Caco-2 (cell line): Measurements from ENCODE around the gene TXNDC12. TPM values are rescaled to one million over a fixed set of nuclear protein-coding genes. Genes with fewer than 3 reads are reported as not detected.

ENCODE experiments used
- BruUV-seq: library from RNA; stranded (reverse); fragments of 400-500 nt; replicated peaks from 2 replicates; lab custom pipeline; 2021; lab: Mats Ljungman, UMichigan
- CTCF ChIA-PET: fragments of 300-600 bp; sonication (Branson Sonifier 250); formaldehyde crosslinking; loops from one replicate; lab custom pipeline; 2022; ENCODE audit warnings: antibody characterized with exemption; lab: Charles Lee
- POLR2A ChIA-PET: fragments of 300-600 bp; sonication (Branson Sonifier 250); formaldehyde crosslinking; loops from one replicate; lab custom pipeline; 2022; ENCODE audit warnings: antibody characterized with exemption; lab: Charles Lee
- DNase-seq, 2 experiments: peaks; one replicate each; pipeline versions ENCODE4 v3.0.0 to v3.0.0-alpha.2; 2020 to 2022
- H3K27me3 ChIP-seq: replicated peaks from 2 replicates; pipeline ENCODE4 v1.6.0; 2011; ENCODE audit warnings: low read length; ENCODE audit not compliant: control insufficient read depth, insufficient read depth
- H3K36me3 ChIP-seq: 2 replicates; pipeline ENCODE4 v1.5.1; 2011; ENCODE audit warnings: low read length; ENCODE audit not compliant: control insufficient read depth, insufficient read depth
- H3K4me1 ChIP-seq: fragments of 250-450 bp; sonication (Bioruptor Pico); 2 replicates; pipeline ENCODE4 v1.5.1; 2020; ENCODE audit warnings: mild to moderate bottlenecking
- H3K4me3 ChIP-seq: 2 replicates; pipeline ENCODE4 v1.5.1; 2011; ENCODE audit warnings: low read depth, mild to moderate bottlenecking, control low read depth, low read length
- H3K9me3 ChIP-seq: fragments of 250-450 bp; sonication (Bioruptor Pico); 2 replicates; pipeline ENCODE4 v1.5.1; 2020; ENCODE audit warnings: mild to moderate bottlenecking, moderate library complexity
- H3K27ac Mint-ChIP-seq: one replicate; pipeline ENCODE4 v1.8.0; 2022; ENCODE audit warnings: mixed read lengths; ENCODE audit not compliant: unreplicated experiment
- H3K27me3 Mint-ChIP-seq: one replicate; pipeline ENCODE4 v1.8.0; 2022; ENCODE audit warnings: mixed read lengths; ENCODE audit not compliant: insufficient read depth, unreplicated experiment
- H3K36me3 Mint-ChIP-seq: one replicate; pipeline ENCODE4 v1.8.0; 2022; ENCODE audit warnings: mild to moderate bottlenecking, mixed read lengths; ENCODE audit not compliant: insufficient read depth, unreplicated experiment
- H3K4me1 Mint-ChIP-seq: one replicate; pipeline ENCODE4 v1.8.0; 2022; ENCODE audit warnings: low read depth, mixed read lengths; ENCODE audit not compliant: unreplicated experiment
- H3K4me3 Mint-ChIP-seq: one replicate; pipeline ENCODE4 v1.8.0; 2022; ENCODE audit warnings: mild to moderate bottlenecking, moderate library complexity, mixed read lengths; ENCODE audit not compliant: unreplicated experiment
- H3K9me3 Mint-ChIP-seq: one replicate; pipeline ENCODE4 v1.8.0; 2022; ENCODE audit warnings: mixed read lengths; ENCODE audit not compliant: unreplicated experiment
- intact Hi-C: fragments of 100-400 bp; cut with micrococcal nuclease; formaldehyde crosslinking; loops from one replicate; pipeline ENCODE4 v1.10.0; 2022; ENCODE audit not compliant: unreplicated experiment
- total RNA-seq: library from RNA; stranded (reverse); gene quantifications from 2 replicates; pipeline ENCODE4 v1.2.3, GENCODE V29; 2022
- TF ChIP-seq, protein P1 (sequence below), 2 experiments: fragments of 200-600 bp in 1 of 2; IDR thresholded peaks; 1 replicate in 1 of 2; 2 replicates in 1 of 2; pipeline versions ENCODE4 v1.5.1 to v1.8.0; 2011 to 2022; ENCODE audit warnings: antibody characterized with exemption in 1 of 2, control low read depth in 1 of 2, inconsistent platforms in 1 of 2, low read depth in 1 of 2, low read length in 1 of 2, mild to moderate bottlenecking in 1 of 2, moderate library complexity in 1 of 2; ENCODE audit not compliant: insufficient read depth in 1 of 2, severe bottlenecking in 1 of 2, unreplicated experiment in 1 of 2

The TXNDC12 gene
- total RNA-seq, 1 experiment from 2014 or later, result 61.1 TPM

GRCh38 chr1:52056937-52057231 is 1.9 kb upstream of the TXNDC12 start:
- ChIA-PET POLR2A (no interaction called here), CTCF (no interaction called here)
- peaks cover 2% of the 10 kb centered on the region for H3K36me3 ChIP-seq
- peak overlapping the region; percentile 58 for H3K4me3 ChIP-seq
- peaks cover 14% of the 10 kb centered on the region for H3K4me1 Mint-ChIP-seq
- TF ChIP-seq, protein P1, sequence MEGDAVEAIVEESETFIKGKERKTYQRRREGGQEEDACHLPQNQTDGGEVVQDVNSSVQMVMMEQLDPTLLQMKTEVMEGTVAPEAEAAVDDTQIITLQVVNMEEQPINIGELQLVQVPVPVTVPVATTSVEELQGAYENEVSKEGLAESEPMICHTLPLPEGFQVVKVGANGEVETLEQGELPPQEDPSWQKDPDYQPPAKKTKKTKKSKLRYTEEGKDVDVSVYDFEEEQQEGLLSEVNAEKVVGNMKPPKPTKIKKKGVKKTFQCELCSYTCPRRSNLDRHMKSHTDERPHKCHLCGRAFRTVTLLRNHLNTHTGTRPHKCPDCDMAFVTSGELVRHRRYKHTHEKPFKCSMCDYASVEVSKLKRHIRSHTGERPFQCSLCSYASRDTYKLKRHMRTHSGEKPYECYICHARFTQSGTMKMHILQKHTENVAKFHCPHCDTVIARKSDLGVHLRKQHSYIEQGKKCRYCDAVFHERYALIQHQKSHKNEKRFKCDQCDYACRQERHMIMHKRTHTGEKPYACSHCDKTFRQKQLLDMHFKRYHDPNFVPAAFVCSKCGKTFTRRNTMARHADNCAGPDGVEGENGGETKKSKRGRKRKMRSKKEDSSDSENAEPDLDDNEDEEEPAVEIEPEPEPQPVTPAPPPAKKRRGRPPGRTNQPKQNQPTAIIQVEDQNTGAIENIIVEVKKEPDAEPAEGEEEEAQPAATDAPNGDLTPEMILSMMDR (IDR thresholded peaks at IDR 0.05; ENCODE audit: insufficient read depth in 1 of 2, low read depth in 1 of 2, low read length in 1 of 2, severe bottlenecking in 1 of 2, unreplicated experiment in 1 of 2), result no peak
- peaks cover 65% of the 10 kb centered on the region for H3K36me3 Mint-ChIP-seq
- DNase-seq, result no peak
- no peaks in the 10 kb centered on the region for H3K9me3 Mint-ChIP-seq
- H3K9me3 ChIP-seq, result no peaks in the 10 kb centered on the region
- no peaks in the 10 kb centered on the region for H3K27me3 ChIP-seq
- H3K4me1 ChIP-seq, result peaks cover 16% of the 10 kb centered on the region; the same call in 1 of the 2 replicates
- peak overlapping the region; percentile 91 for H3K4me3 Mint-ChIP-seq
- peak overlapping the region; percentile 83 for H3K27ac Mint-ChIP-seq
- intact Hi-C loops, result loop anchor here (5.0 kb wide), 1 partner anchor 50 kb away; no protein-coding TSS in a partner anchor
- no peaks in the 10 kb centered on the region for H3K27me3 Mint-ChIP-seq
- BruUV-seq, result no TSS peak

GRCh38 chr1:52056163-52056936 is 1.4 kb upstream of the TXNDC12 start, which contains the start of gene BTF3L4:
BTF3L4 (plus strand) TSS chr1:52056295; CDS start chr1:52059848, 3,553 bp downstream.
- Histone ChIP-seq H3K36me3 (peaks cover 2% of the 10 kb centered on the region), H3K4me3 (peak within 1 kb of the TSS; percentile 58), H3K27me3 (no peaks in the 10 kb centered on the region), H3K9me3 (no peaks in the 10 kb centered on the region), H3K4me1 (peaks cover 16% of the 10 kb centered on the region; the same call in 1 of the 2 replicates)
- H3K4me3 Mint-ChIP-seq, result peak within 1 kb of the TSS; percentile 91
- H3K36me3 Mint-ChIP-seq, result peaks cover 62% of the 10 kb centered on the region
- H3K9me3 Mint-ChIP-seq, result no peaks in the 10 kb centered on the region
- POLR2A ChIA-PET, result interaction anchor here (1.0 kb wide), 1 partner anchor 19 kb away, joined by 8 read pairs; no protein-coding TSS in a partner anchor
- peak within 1 kb of the TSS; percentile 83 for H3K27ac Mint-ChIP-seq
- no TSS peak for BruUV-seq
- intact Hi-C loops, result loop anchor here (5.0 kb wide), 1 partner anchor 49 kb away; no protein-coding TSS in a partner anchor
- H3K27me3 Mint-ChIP-seq, result no peaks in the 10 kb centered on the region
- CTCF ChIA-PET, result no interaction called here
- TF ChIP-seq, protein P1 (IDR thresholded peaks at IDR 0.05; ENCODE audit: insufficient read depth in 1 of 2, low read depth in 1 of 2, low read length in 1 of 2, severe bottlenecking in 1 of 2, unreplicated experiment in 1 of 2), result no peak
- peak; percentile 94 to 95 for DNase-seq
- peaks cover 14% of the 10 kb centered on the region for H3K4me1 Mint-ChIP-seq

DNA sequence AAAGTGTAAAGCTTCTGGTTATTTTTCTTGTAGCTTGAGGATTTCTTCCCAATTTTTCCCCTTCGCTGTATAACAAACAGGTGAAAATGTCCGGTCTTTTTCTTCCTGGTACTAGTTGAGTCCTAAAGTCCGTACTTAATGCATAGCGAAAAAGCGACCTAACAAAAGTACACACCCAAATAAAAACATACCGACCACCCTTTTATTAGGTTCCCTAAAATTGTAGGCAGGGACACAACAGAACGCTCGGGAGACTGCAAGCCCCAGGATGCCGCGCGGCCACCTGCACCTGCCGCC is 823 bp upstream of the TXNDC12 start:
- H3K36me3 ChIP-seq, result peaks cover 2% of the 10 kb centered on the region
- intact Hi-C loops, result loop anchor here (5.0 kb wide), 1 partner anchor 49 kb away; no protein-coding TSS in a partner anchor
- Mint-ChIP-seq H3K27ac (peak overlapping the region; percentile 83), H3K27me3 (no peaks in the 10 kb centered on the region), H3K4me3 (peak overlapping the region; percentile 91), H3K4me1 (peaks cover 14% of the 10 kb centered on the region), H3K9me3 (no peaks in the 10 kb centered on the region), H3K36me3 (peaks cover 57% of the 10 kb centered on the region)
- no peak for DNase-seq
- TF ChIP-seq, protein P1 (IDR thresholded peaks at IDR 0.05; ENCODE audit: insufficient read depth in 1 of 2, low read depth in 1 of 2, low read length in 1 of 2, severe bottlenecking in 1 of 2, unreplicated experiment in 1 of 2), result no peak
- no peaks in the 10 kb centered on the region for H3K27me3 ChIP-seq
- POLR2A ChIA-PET, result interaction anchor here (1.0 kb wide), 1 partner anchor 18 kb away, joined by 8 read pairs; no protein-coding TSS in a partner anchor
- peaks cover 16% of the 10 kb centered on the region; the same call in 1 of the 2 replicates for H3K4me1 ChIP-seq
- BruUV-seq, result no TSS peak
- no peaks in the 10 kb centered on the region for H3K9me3 ChIP-seq
- H3K4me3 ChIP-seq, result peak overlapping the region; percentile 58
- CTCF ChIA-PET, result no interaction called here
